HCT116 (cell line): ENCODE measurements around the gene SH3D19. TPM values are rescaled to one million over a fixed set of nuclear protein-coding genes. Genes with fewer than 3 reads are reported as not detected.

Experiments
- ATAC-seq: fragments of 200-7000 bp; cut with Tn5 transposase; 2 replicates; pipeline ENCODE4 v1.9.1; 2020; ENCODE audit warnings: mild to moderate bottlenecking, moderate library complexity
- BruUV-seq: library from RNA; stranded (reverse); fragments of 400-500 nt; replicated peaks from 2 replicates; lab custom pipeline; 2021; lab: Mats Ljungman, UMichigan
- CTCF ChIA-PET: fragments of 300-600 bp; sonication (Branson Sonifier 250); formaldehyde crosslinking; loops from one replicate; lab custom pipeline; 2021; ENCODE audit warnings: antibody characterized with exemption; lab: Charles Lee
- POLR2A ChIA-PET: fragments of 300-600, 350-600 bp; sonication (Branson Sonifier 250); formaldehyde crosslinking; loops from one replicate; lab custom pipeline; 2021; ENCODE audit warnings: antibody characterized with exemption; lab: Charles Lee
- RAD21 ChIA-PET, 2 experiments: fragments of 300-600 bp; sonication (Branson Sonifier 250); formaldehyde crosslinking; loops; one replicate each; lab custom pipeline; 2023; ENCODE audit warnings: low total read pairs in 2 of 2; ENCODE audit not compliant: uncharacterized antibody in 2 of 2, unreplicated experiment in 2 of 2, low non-redundant PET in 1 of 2; lab: Charles Lee
- DNase-seq: peaks from one replicate; pipeline ENCODE4 v3.0.0-alpha.2; 2010; ENCODE audit warnings: low read depth, low spot score
- H2AFZ ChIP-seq: fragments of 200-600 bp; shearing (Covaris generic), sonication (generic); 2 replicates; pipeline ENCODE4 v1.6.1; 2017; ENCODE audit warnings: low read depth, mixed run types, mixed read lengths, antibody characterized with exemption, low read length; ENCODE audit not compliant: poor library complexity, severe bottlenecking
- H3K27ac ChIP-seq: 2 replicates; pipeline ENCODE4 v1.5.1; 2012; ENCODE audit warnings: low read depth, low read length
- H3K27me3 ChIP-seq: fragments of 200-600 bp; sonication (generic); 2 replicates; pipeline ENCODE4 v1.6.1; 2016; ENCODE audit warnings: mixed run types, low read length, mixed read lengths; ENCODE audit not compliant: insufficient read depth
- H3K36me3 ChIP-seq, 2 experiments: fragments of 200-500 bp in 1 of 2; fragments of 200-600 bp in 1 of 2; sonication (Bioruptor generic) in 1 of 2; sonication (generic) in 1 of 2; 2 replicates each; pipeline versions ENCODE4 v1.5.1 to v1.6.1; 2014 to 2016; ENCODE audit warnings: low read length in 2 of 2, inconsistent platforms in 1 of 2, mixed read lengths in 1 of 2, mixed run types in 1 of 2; ENCODE audit not compliant: insufficient read depth in 2 of 2, control insufficient read depth in 1 of 2
- H3K4me1 ChIP-seq, 2 experiments: fragments of 200-600 bp in 1 of 2; sonication (generic) in 1 of 2; 2 replicates each; pipeline versions ENCODE4 v1.5.1 to v1.6.1; 2012 to 2017; ENCODE audit warnings: low read length in 2 of 2, inconsistent platforms in 1 of 2, mild to moderate bottlenecking in 1 of 2, mixed read lengths in 1 of 2, mixed run types in 1 of 2, moderate library complexity in 1 of 2; ENCODE audit not compliant: insufficient read depth in 2 of 2, control insufficient read depth in 1 of 2
- H3K4me2 ChIP-seq: fragments of 200-600 bp; sonication (generic); 2 replicates; pipeline ENCODE4 v1.6.1; 2017; ENCODE audit warnings: mixed run types, low read length, mixed read lengths
- H3K4me3 ChIP-seq, 2 experiments: fragments of 200-600 bp in 1 of 2; sonication (generic) in 1 of 2; replicated peaks in 1 of 2; 2 replicates each; pipeline ENCODE4 v1.5.1; 2011 to 2016; ENCODE audit warnings: low read length in 2 of 2, control low read depth in 1 of 2, low read depth in 1 of 2, mild to moderate bottlenecking in 1 of 2, mixed read lengths in 1 of 2, mixed run types in 1 of 2
- H3K79me2 ChIP-seq: fragments of 200-600 bp; sonication (generic); 2 replicates; pipeline ENCODE4 v1.6.1; 2017; ENCODE audit warnings: mild to moderate bottlenecking, mixed run types, low read length, moderate library complexity, mixed read lengths; ENCODE audit not compliant: insufficient read depth
- H3K9ac ChIP-seq: fragments of 200-600 bp; sonication (generic); 2 replicates; pipeline ENCODE4 v1.6.1; 2016; ENCODE audit warnings: low read length, mixed read lengths
- H3K9me2 ChIP-seq: fragments of 200-600 bp; sonication (generic), shearing (Covaris generic); 2 replicates; pipeline ENCODE4 v1.6.1; 2017; ENCODE audit warnings: mixed run types, mild to moderate bottlenecking, moderate library complexity; ENCODE audit not compliant: insufficient read depth
- H3K9me3 ChIP-seq, 2 experiments: fragments of 200-500 bp in 1 of 2; fragments of 200-600 bp in 1 of 2; sonication (Bioruptor generic) in 1 of 2; sonication (generic) in 1 of 2; 2 replicates each; pipeline ENCODE4 v1.6.1; 2014 to 2017; ENCODE audit warnings: low read length in 2 of 2, mixed read lengths in 2 of 2, inconsistent platforms in 1 of 2, low read depth in 1 of 2, mild to moderate bottlenecking in 1 of 2, mixed run types in 1 of 2, moderate library complexity in 1 of 2; ENCODE audit not compliant: control insufficient read depth in 1 of 2, insufficient read depth in 1 of 2
- H4K20me1 ChIP-seq: fragments of 200-600 bp; sonication (generic), shearing (Covaris generic); 2 replicates; pipeline ENCODE4 v1.6.1; 2017; ENCODE audit warnings: mixed run types, mild to moderate bottlenecking, moderate library complexity; ENCODE audit not compliant: insufficient read depth
- ATF3 ChIP-seq: IDR thresholded peaks from 2 replicates; pipeline ENCODE4 v1.6.1; 2012
- CEBPB ChIP-seq: IDR thresholded peaks from 2 replicates; pipeline ENCODE4 v1.6.1; 2012; ENCODE audit warnings: low read depth
- CTCF ChIP-seq, 3 experiments: fragments of 200-600 bp in 1 of 3; sonication (generic) in 1 of 3; IDR thresholded peaks in 2 of 3; conservative IDR thresholded peaks in 1 of 3; 2 replicates each; pipeline ENCODE4 v1.5.1; 2012 to 2017; ENCODE audit warnings: low read depth in 2 of 3, low read length in 2 of 3, antibody characterized with exemption in 1 of 3, borderline replicate concordance in 1 of 3, control low read depth in 1 of 3, mild to moderate bottlenecking in 1 of 3, mixed read lengths in 1 of 3, mixed run types in 1 of 3, moderate library complexity in 1 of 3; ENCODE audit not compliant: insufficient read depth in 1 of 3
- EGR1 ChIP-seq: IDR thresholded peaks from 2 replicates; pipeline ENCODE4 v1.6.1; 2012; ENCODE audit warnings: low read depth
- ELF1 ChIP-seq: IDR thresholded peaks from 2 replicates; pipeline ENCODE4 v1.6.1; 2012; ENCODE audit warnings: low read depth, borderline replicate concordance
- FOSL1 ChIP-seq: IDR thresholded peaks from 2 replicates; pipeline ENCODE4 v1.6.1; 2012; ENCODE audit warnings: low read depth
- MAX ChIP-seq: IDR thresholded peaks from 2 replicates; pipeline ENCODE4 v1.6.1; 2012
- POLR2AphosphoS5 ChIP-seq: IDR thresholded peaks from 2 replicates; pipeline ENCODE4 v1.6.1; 2011; ENCODE audit warnings: mild to moderate bottlenecking, low read depth, low read length, moderate library complexity
- REST ChIP-seq: IDR thresholded peaks from 2 replicates; pipeline ENCODE4 v1.6.1; 2012; ENCODE audit warnings: low read depth
- SP1 ChIP-seq: IDR thresholded peaks from 2 replicates; pipeline ENCODE4 v1.6.1; 2012; ENCODE audit warnings: low read depth
- SRF ChIP-seq: IDR thresholded peaks from 2 replicates; pipeline ENCODE4 v1.6.1; 2012; ENCODE audit warnings: low read depth
- YY1 ChIP-seq: IDR thresholded peaks from 2 replicates; pipeline ENCODE4 v1.6.1; 2011; ENCODE audit warnings: low read length, low read depth, moderate library complexity, mild to moderate bottlenecking; ENCODE audit not compliant: insufficient replicate concordance; ENCODE audit errors: extremely low read depth
- ZBTB33 ChIP-seq: IDR thresholded peaks from 2 replicates; pipeline ENCODE4 v1.6.1; 2011; ENCODE audit warnings: mild to moderate bottlenecking, low read length, moderate library complexity; ENCODE audit not compliant: insufficient replicate concordance; ENCODE audit errors: extremely low read depth
- ZFX ChIP-seq: fragments of 450-650 bp; IDR thresholded peaks from 2 replicates; pipeline ENCODE4 v1.6.1; 2017
- ZNF274 ChIP-seq: fragments of 200-500 bp; sonication (Bioruptor generic); IDR thresholded peaks from 2 replicates; pipeline ENCODE4 v1.6.1; 2014; ENCODE audit warnings: mild to moderate bottlenecking, low read depth, low read length, inconsistent platforms
- intact Hi-C: fragments of 100-400 bp; cut with micrococcal nuclease; formaldehyde crosslinking; loops from 2 replicates; pipeline ENCODE4 v1.10.0; 2022
- total RNA-seq: library from RNA; stranded (reverse); gene quantifications from one replicate; pipeline ENCODE4 v1.2.1, GENCODE V29; 2021; ENCODE audit not compliant: unreplicated experiment

The SH3D19 gene
- total RNA-seq, 1 experiment from 2014 or later, result 37.5 TPM

- no peak for TF ChIP-seq YY1
- TF ChIP-seq SP1, result no peak
- TF ChIP-seq MAX, result no peak
- no peak for TF ChIP-seq ELF1
Measured at GRCh38 chr4:151206241-151207005, 119.0 kb downstream of the SH3D19 start (continued).

GRCh38 chr4:151205722-151206121 is 119.7 kb downstream of the SH3D19 start:
- BruUV-seq, result no TSS peak

More at GRCh38 chr4:151205722-151206121, 119.7 kb downstream of the SH3D19 start:
- H3K27me3 ChIP-seq, result no peaks in the 10 kb centered on the region
- no peak for TF ChIP-seq YY1
- no peak for TF ChIP-seq FOSL1
- TF ChIP-seq CTCF (IDR thresholded peaks at IDR 0.05 in 2 of 3, conservative IDR thresholded peaks at IDR 0.05 in 1 of 3; ENCODE audit: borderline replicate concordance in 1 of 3, insufficient read depth in 1 of 3, low read depth in 2 of 3, low read length in 2 of 3), result no peak
- TF ChIP-seq ATF3, result no peak
- no peak for TF ChIP-seq ZNF274
- no peak for TF ChIP-seq REST
- no peak for TF ChIP-seq SRF
- no peak for TF ChIP-seq EGR1
- no peak for TF ChIP-seq CEBPB
- no peak for TF ChIP-seq POLR2AphosphoS5
- no peak for TF ChIP-seq ZFX
- no peak for TF ChIP-seq ZBTB33
- no peak overlapping the region for H3K27ac ChIP-seq
- H3K9me3 ChIP-seq, result no peaks in the 10 kb centered on the region
- no peak for ATAC-seq
- no peak for DNase-seq
- H3K9ac ChIP-seq, result no peak overlapping the region
- H3K4me1 ChIP-seq, result no peaks in the 10 kb centered on the region
- H3K4me2 ChIP-seq, result no peak overlapping the region
- no peak overlapping the region for H3K4me3 ChIP-seq
- POLR2A ChIA-PET, result no interaction called here
- intact Hi-C loops, result no loop called here
- no peaks in the 10 kb centered on the region for H3K9me2 ChIP-seq
- no peaks in the 10 kb centered on the region for H3K36me3 ChIP-seq
- H3K79me2 ChIP-seq, result no peaks in the 10 kb centered on the region
- CTCF ChIA-PET, result no interaction called here
- H4K20me1 ChIP-seq, result no peaks in the 10 kb centered on the region
- RAD21 ChIA-PET, result no interaction called here
- H2AFZ ChIP-seq, result no peak overlapping the region
